GM12874 (cell line): ENCODE measurements around the gene TMEM106C.

ENCODE experiments used
- TF ChIP-seq, protein P1 (sequence below): IDR thresholded peaks from 2 replicates; pipeline ENCODE4 v1.5.1; 2011; ENCODE audit warnings: low read depth, mild to moderate bottlenecking, control low read depth, low read length, moderate library complexity; ENCODE audit not compliant: insufficient read depth

Gene TMEM106C

DNA sequence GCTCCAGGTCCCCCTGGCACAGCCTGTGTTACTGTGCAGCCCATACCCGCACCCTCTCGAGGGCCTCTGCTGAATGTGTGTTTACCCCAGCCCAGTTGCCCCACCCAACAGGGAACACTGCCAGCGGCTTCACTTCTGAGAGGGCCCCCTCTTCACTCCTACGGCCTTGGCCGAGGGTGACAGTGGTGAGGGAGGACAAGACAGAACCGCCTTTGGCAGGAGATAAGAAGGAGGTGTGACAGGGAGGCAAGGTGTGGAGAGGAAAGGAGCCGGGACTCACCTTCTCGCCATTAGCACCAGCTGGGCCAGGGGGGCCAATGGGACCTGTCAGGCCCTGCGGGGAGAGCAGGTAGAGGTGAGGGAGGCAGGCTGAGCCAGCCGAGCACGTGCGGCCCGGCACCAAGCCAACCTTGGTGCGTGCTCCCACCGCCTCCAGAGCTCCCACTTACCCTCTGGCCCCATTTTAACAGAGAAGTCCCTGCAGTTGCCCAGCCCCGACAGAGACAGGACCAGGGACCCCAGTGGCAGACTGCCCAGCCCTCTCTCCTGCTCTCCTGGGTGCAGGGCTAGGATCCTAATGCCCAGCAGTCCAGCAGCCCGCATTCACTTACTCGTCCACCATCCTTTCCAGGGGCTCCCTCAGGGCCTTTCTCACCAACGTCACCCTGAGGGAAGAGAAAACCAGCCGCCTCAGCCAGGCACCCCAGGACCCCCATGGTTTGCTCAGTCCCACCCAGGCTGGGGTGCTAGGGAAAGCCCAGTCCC, 18.3 kb downstream of the TMEM106C start:
- TF ChIP-seq, protein P1, sequence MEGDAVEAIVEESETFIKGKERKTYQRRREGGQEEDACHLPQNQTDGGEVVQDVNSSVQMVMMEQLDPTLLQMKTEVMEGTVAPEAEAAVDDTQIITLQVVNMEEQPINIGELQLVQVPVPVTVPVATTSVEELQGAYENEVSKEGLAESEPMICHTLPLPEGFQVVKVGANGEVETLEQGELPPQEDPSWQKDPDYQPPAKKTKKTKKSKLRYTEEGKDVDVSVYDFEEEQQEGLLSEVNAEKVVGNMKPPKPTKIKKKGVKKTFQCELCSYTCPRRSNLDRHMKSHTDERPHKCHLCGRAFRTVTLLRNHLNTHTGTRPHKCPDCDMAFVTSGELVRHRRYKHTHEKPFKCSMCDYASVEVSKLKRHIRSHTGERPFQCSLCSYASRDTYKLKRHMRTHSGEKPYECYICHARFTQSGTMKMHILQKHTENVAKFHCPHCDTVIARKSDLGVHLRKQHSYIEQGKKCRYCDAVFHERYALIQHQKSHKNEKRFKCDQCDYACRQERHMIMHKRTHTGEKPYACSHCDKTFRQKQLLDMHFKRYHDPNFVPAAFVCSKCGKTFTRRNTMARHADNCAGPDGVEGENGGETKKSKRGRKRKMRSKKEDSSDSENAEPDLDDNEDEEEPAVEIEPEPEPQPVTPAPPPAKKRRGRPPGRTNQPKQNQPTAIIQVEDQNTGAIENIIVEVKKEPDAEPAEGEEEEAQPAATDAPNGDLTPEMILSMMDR, result no peak

DNA sequence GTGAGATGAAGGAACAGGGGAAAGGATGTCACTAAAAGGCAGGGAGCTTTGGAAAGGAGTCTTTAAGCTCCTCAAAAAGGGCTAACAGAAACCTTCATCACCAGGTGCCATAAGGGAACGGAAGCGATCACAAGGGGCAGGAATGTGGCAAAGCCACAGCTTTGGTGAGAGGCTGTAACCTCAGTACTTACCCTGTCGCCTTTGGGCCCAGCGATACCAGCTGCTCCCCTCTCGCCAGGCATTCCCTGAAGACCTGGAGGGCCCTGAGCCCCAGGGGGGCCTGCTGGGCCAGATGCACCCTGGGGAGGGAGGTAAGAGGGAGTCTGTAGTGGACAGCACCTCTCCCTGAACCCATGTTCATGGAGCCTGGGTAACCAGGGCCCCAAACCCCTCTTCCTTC, 18.9 kb downstream of the TMEM106C start:
- TF ChIP-seq, protein P1, result no peak

DNA sequence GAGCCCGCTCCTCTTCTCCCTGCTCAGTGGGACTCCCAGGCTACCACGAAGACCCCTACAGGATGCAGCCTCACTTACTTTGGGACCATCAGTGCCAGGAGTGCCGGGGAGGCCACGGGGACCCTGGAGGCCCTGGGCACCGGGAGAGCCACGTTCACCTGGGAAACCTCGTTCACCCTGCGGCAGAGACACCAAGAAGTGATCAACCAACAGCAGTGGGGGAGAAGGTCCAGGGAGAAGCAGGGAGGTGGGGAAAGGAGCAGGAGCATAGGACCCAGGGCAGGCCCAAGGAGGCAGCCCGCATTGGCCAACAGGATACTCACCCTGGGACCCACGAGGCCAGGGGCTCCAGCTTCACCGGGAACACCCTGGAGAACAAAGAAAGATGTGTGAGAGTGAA, 19.4 kb downstream of the TMEM106C start:
- TF ChIP-seq, protein P1, result no peak

DNA sequence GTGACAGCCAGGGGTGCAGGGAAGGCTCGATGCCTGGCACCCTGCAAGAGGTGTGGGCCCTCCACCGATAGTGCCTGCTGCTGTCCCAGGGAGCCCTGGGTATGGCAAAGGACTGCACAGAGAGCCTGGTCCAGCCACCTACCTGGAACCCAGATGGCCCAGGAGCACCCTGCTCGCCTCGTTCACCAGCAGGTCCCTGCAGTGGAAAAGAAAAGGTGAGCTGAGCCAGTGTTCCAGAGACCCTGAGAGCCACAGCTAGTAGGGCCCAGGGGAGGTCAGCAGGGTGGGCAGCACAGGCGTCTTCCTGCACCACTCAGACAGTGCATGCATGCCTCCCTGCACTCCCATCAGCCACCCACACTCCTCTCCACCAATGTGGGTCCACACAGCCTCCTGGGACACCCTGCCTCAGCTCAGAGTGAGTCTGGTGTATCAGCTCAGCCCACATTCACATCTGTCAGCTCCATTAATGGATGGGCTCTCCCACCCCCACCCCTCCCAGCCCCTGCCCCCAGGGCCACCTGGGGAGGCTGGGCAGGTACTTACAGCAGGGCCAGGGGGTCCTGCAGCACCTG, 20.2 kb downstream of the TMEM106C start:
- TF ChIP-seq, protein P1, result no peak

DNA sequence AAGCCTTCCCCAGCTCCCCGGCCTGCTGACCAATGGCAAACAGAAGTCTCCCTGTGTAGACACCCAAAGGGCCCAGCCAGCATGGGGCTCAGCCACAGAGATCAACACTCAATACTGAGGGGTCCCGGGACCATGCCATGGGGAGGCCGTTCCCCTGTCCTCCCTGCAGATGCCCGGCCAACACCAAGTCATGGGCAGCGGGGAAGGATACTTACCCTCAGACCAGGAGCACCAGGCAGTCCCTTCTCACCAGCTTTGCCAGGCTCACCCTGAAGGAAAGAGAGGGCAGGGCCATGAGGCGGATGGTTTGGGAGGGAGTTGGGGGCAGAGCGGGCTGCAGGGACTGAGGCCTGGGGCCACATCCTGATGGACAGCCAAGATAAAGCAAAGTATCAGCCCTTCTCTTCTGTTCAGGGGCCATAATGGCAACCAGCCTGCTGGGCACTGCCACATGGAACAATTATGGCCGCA, 21.0 kb downstream of the TMEM106C start:
- TF ChIP-seq, protein P1, result no peak

DNA sequence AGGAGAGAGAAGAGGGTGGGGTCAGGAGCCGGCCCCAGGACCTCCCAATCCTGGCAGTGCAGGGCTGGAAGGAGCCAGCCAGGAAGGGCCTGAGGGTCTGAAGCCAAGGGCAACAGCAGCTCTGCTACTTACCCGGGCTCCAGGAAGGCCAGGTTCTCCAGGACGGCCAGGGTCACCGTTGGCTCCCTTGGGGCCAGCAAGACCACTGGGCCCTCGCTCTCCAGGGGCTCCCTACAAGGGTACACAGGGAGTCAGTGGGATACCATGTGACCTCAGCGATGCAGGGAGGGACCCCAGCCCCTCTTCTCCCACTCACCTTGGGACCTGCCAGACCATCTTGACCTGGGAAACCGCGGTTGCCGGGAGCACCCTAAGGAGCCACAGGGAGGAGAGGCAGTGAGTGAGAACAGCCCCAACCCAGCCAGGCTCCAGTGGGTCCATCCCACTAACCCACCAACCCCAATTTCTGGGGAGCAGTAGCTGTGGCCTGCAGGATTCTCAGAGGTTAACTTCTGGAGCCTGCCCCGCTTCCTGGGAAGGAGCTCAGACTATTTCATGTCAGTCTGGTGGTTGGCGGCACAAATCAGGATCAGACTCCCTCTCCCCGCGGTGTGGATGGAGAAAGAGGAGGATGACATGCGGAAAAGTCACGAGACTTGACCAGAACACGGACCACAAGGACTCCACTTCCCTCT, 22.3 kb downstream of the TMEM106C start:
- TF ChIP-seq, protein P1, result no peak

DNA sequence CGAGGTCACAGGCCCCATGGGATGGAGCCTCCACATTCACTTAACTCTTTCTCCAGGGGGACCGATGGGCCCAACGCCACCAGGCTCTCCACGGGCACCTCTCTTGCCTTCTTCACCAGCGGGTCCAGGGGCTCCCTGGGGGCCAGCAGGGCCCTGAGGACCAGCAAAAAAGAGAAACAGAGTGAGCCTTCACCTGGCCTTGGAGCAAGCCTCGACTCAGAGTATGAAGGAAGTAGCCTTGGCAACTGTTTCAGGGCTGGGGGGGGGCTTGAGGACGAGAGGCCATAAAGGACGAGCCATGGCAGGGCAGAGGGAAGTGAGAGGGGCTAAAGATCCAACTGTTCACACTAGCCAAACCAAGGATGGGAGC, 22.9 kb downstream of the TMEM106C start:
- TF ChIP-seq, protein P1, result no peak
